ENCODE measurements around the gene TMEM231.
"Not testable (repeated sequence)": the region's sequence is repeated elsewhere in the genome, so short reads cannot be mapped to it uniquely, and the experiment has no call there.

TMEM231 gene, protein sequence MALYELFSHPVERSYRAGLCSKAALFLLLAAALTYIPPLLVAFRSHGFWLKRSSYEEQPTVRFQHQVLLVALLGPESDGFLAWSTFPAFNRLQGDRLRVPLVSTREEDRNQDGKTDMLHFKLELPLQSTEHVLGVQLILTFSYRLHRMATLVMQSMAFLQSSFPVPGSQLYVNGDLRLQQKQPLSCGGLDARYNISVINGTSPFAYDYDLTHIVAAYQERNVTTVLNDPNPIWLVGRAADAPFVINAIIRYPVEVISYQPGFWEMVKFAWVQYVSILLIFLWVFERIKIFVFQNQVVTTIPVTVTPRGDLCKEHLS

DNA sequence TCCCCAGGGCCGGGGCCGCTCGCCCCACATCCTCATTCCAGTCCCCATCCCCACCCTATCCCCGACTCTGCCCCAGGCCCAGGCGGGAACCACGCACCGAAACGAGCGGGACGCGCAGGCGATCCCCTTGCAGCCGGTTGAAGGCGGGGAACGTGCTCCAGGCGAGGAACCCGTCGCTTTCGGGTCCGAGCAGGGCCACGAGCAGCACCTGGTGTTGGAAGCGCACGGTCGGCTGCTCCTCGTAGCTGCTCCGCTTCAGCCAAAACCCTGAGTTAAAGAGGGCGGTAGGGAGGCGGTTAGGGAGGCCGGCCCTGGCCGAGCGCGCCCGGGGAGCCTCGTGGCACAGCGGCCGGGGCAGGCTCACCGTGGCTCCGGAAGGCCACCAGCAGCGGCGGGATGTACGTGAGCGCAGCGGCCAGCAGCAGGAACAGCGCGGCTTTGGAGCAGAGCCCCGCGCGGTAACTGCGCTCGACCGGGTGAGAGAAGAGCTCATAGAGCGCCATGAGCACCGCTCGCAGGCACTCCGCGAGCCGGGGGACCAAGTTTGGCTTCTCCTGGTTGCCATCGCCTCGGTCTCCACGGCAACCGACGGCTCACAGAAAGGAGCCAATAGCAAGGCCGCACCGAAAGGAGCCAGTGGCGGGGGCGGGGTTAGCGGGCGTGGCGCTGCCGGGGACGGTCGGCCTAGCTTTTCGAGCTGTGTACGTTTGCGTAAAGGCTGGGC is at the start of gene TMEM231:
Gene TMEM231 (minus strand): TSS at position 546 of the 724 bp plus-strand sequence. CDS start 43 bp downstream, at position 503.
- peak; percentile 86 for DNase-seq

DNA sequence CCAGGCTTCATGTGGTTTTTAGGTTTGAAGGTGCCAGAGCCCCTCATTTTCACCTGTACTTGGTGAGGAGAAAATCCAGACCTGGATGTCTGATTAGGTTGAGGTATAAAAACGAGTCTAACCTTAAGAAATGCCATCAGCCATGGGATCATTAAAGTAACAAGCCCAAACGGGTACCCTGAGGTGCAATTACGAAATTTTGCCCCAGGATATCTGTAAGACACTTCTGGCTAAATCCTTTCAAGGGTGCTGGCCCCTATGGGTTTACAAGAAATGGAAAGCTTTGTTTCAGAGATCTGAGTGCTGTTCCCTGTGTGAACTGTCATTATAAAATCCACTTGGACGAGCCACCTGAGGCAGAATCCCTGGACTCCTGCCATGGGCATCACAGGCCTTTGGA is 47.2 kb upstream of the TMEM231 start:
- no peak for DNase-seq

DNA sequence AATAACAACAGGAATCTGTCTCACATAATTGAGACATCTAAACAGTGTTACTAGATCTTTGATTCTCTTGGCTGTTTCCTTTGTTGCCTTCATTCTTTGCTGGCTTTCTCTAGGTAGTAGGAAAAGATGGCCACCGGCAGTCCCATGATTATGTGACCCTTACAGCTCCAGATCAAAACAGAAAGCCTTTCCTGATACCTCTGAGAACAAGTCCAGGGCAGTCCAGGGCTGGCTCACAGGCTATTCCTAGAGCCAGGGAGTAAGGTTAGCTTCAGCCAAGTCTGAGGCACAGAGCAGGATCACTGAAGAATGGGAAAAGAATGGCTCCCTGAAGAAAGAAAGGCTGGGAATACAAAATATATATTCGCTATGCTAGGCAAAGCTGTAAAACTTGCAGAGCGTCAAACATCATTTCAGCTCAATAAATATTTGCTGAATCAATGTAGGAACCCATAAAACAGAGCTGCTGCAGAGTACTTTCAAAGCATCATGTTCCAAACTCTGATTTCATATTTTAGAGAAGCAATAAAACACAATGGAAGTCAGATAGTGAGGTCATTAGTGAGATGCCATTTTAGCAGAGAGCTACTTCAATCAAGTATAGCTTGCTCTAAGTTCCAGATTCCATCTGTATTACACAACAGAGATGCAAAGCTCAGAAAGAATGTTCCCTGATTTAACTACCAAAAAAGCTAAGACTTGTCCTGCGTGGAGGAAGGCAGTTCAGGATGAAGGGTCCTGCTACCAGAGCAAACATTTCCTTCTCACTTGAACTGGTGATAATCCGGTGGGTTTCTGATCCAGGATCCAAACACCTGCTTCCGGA is 43.6 kb upstream of the TMEM231 start:
- DNase-seq, result no peak

DNA sequence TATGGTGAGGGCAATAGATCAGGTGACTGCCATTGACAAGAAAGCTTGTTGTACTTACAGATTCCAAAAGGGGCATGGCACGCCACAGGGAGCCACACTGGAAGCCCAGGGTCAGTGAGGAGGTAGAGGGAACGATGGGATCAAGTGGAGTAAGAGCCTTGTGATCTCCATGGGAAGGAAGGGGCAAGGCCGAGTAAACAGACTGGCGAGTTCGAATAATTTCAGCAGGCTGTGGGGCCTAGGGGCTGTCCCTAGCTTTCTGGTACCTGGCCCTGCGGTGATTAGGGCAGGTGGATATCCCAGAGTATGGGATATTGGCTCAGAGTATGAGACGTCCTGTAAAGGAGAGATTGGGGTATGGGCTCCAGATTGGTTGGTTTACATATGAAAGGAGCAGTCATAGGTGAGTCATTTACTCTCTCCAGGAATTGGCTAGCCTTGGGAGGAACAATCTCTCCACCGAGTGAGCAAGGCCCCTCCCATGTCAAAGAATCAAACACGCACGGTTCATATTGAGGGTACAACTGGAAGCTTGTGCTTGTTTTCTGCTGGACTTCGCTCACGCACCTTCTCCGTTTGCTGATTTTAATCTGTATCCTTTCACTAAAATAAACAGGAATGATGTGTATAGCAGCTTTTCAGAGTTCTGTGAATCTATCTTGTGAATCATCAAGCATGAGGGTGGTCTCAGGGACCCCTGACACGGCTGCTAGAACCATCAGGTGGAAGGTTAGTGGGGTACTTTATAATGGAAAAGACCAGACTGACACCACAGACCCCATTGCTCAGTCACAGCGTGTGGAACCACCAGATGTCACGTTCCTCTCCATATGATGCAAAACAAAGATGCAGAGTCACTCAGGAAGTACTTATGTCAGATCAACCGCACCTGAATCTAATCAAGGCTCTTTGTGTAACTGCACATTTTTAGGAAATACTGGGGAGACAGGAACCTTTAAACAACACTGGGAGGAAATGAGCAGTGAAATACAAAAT is 38.1 kb upstream of the TMEM231 start:
- DNase-seq, result peak; percentile 4

DNA sequence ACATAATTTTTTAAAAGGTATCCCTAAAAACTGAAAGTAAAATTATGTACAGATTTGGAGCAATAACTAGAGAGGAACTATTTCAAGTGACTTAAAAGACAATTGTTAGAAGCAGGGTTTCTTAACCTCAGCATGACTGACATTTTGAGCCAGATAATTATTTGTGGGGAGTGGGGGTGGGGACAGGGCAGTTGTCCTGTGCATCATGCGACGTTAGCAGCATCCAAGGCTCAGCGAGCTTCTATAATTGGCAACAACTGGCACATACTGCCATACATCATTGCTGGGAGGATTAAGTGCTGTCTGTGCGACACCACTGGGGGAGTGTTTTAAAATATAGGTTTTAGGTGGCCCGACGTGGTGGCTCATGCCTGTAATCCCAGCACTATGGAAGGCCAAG is 37.3 kb upstream of the TMEM231 start:
- DNase-seq, result no peak

DNA sequence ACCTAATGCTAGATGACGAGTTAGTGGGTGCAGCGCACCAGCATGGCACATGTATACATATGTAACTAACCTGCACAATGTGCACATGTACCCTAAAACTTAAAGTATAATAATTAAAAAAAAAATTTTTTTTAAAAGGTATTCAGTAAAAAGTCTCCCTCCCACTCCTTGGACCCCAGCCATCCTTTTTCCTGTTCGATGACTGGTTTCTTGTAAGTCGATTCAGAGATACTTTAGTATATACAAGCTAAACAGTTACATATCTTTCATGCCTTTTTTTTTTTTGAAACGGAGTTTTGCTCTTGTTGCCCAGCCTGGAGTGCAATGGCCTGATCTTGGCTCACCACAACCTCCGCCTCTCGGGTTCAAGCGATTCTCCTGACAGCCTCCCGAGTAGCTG is 35.9 kb upstream of the TMEM231 start:
- not testable (repeated sequence) for DNase-seq

DNA sequence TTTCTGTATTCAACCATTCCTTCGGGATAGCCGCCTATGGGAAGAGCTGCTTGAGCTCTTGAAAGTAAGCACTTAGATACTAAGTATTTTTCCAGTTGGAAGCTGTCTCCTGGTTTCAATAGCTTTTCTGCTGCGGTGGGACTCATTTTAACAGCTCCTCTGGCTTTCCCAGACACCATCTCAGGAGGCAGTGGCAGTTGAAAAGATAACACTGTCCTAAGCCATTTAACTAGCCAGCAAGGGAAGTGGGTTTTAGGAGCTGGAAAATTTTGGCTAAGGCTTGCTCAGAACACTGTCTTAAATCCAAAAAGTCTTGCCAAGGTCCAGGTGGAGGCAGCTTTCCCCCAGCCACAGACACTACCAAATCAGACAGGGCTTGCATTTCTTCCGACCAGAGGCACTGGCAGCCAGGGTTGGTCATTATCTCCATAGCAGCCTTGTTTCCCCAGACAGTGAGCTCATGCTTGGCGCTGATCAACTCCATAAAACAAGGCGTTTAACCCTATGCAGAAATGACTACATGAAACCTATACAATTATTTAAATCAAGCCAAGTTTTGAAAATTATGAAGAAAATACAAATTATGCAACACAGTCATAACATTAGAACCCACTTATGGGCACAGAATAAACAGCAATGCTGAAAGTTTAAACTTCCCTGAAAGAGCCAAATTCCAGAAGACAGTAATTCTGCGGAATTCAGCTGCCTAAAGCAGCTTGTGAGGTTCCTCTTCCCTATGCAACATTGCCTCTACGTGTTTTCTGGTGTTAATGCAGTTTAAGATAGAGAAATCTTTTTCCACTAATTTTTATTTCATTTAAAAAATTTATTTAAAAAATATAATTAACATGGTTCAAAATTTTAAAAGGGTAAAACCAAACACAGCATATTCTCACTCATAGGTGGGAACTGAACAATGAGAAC is 35.1 kb upstream of the TMEM231 start:
- no peak for DNase-seq

DNA sequence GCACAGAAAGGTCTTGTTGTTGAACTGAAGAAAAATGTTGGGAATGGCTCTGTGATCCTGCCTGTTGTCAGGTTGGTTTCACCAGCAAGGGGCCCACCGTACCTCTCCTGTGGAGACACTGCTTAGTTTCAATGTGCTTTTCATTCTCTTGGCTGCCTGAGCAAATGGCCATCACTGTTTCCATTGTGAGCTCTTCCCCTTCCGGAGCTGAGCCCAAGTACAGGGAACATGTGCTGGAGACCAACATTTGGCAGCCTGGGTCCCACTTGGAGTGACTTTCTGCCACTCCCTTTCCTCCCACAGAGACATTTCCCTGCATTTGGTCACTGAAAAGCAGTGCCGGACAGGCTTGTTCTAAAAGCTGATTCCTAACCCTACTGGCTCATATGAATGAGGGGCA is 33.3 kb upstream of the TMEM231 start:
- DNase-seq, result no peak

DNA sequence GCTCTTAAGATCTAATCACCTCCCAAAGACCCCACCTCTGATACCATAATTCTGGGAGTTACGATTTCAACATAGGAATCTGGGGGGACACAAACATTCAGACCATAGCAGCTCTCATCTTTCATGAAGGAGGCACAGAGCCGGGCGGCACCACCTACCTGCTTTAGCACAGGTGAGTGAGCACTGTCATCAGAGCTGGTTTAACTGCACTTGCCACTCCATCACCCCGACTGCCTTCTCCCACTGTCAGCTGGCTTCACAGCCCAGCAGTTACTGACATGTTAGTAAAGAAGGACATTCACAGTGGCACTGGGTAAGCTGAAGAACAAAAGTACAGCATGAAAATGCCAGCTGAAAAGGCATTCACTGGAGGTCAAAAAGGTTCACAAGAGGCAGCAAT is 32.7 kb upstream of the TMEM231 start:
- no peak for DNase-seq

DNA sequence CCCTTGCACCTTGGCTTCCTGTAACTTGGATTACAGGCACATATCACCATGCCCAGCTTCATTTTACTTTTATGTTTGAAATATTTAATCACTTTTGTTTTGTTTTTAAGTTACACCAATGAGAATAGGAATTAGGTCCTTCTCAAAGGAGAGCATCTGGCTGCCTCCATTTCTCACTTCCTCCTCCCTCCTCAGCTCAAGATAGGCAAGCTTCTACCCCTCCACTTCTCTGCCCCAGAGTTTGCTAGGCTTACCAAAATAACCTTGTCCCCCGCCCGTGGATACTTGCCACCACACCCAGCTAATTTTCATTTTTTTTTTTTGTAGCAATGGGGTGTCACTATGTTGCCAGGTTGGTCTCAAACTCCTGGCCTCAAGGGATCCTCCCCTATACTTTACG is 28.1 kb upstream of the TMEM231 start:
- DNase-seq, result no peak

DNA sequence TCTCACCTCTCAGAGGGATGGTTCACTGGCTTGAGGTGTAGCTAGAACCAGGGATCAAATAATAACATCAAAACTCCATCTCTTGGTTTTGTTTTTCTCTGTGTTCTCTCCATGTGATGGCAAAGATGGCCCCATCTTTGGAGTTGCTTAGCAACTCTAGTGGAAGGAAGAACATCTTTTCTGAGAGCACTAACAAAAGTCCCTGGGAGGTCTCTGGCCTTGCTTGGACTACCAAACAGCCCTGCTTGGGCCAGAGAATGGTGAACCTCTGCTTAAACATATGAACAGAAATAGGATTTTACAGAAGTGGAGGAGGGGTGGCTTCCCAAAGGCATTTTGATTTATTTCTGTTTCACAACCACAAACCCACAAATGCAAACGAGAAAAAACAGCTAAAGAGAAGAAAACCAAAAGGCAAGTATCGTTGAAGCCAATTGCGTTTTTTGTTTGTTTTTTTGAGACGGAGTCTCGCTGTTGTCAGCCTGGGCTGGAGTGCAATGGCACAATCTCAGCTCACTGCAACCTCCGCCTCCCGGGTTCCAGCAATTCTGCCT is 23.3 kb upstream of the TMEM231 start:
- no peak for DNase-seq

DNA sequence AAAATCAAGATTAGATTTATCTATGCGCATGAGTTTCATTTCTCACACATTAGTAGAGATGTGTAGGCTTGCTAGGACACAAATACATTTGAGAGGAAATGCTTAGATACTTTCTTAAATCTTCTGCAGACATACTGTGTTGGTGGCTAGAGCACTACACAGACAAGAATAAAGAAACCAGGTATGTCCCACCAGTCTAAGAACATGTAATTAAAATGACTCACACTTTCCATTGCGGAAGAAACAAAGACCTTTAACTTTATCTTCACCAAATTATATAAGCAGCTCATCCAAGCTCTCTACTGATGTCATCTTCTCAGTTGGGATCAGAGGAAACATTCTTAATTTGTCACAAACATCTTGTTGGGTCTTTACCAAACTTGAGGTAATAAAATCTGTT is 22.7 kb upstream of the TMEM231 start:
- no peak for DNase-seq

DNA sequence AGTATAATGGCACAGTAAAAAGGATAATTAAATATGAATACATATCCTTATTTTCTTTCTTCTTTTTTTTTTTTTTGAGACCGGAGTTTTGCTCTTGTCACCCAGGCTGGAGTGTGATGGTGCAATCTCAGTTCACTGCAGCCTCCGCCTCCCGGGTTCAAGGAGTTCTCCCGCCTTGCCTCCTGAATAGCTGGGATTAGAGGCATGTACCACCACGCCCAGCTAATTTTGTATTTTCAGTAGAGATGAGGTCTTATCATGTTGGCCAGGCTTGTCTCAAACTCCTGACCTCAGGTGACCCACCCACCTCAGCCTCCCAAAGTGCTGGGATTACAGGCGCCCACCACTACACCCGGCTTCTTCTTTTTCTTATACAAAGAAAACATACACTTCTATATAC is 22.2 kb upstream of the TMEM231 start:
- DNase-seq, result no peak

DNA sequence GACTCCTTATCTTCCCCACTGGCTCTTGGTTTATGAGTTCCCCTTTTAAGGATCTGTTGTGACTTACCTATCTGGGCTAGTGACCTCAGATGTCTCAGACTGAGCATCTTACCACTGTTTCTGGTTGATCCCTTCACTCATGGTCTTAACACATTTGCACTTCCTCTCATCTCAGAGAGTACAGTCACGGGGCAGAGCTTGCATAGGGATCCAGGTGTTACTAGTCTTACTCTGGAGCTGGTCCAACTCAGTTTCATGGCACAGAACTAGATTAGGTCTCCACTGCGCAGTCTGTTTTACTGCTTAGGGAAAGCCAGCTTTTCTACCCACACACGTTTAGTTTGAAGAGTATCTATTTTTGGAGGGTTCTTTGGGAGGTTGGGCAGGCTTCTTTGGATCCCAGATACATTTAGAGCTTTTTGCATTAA is 20.3 kb upstream of the TMEM231 start:
- no peak for DNase-seq

DNA sequence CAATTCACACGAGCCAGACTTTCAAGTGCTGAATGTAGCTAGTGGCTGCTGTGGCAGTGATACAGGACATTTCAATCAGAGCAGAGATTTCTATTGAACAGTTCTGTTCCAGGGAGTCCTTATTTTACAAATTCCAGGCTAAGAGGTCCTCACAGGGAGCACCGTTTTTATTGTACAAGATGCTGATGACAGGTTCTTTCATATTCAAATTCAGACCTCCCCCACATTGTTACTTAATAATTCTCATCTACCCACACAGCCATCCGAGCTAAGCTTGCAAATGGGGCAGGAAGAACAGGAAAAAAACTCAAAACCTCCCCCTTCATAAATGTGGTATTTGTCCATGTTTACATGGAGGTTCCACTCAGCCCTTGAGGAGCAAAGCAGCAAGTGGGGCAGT is 19.9 kb upstream of the TMEM231 start:
- DNase-seq, result no peak

DNA sequence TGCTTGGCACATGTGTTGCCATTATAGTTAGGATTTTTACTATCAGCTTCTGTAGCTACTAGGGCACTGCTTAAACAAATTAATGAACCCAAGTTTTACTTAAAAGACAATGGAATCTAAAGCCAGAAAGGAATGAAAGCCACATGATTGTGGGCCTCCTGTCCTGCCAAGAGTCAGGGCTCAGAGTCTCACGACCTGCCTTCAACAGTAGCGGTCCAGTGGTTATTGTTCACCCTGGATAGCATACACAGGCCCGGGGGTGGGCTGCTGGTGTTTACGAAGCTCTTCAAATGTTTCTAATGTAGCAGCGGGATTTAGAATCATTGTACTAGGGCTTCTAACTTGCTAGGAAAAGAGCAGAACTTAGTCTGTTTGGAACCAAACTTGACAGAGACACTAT is 17.9 kb upstream of the TMEM231 start:
- no peak for DNase-seq

DNA sequence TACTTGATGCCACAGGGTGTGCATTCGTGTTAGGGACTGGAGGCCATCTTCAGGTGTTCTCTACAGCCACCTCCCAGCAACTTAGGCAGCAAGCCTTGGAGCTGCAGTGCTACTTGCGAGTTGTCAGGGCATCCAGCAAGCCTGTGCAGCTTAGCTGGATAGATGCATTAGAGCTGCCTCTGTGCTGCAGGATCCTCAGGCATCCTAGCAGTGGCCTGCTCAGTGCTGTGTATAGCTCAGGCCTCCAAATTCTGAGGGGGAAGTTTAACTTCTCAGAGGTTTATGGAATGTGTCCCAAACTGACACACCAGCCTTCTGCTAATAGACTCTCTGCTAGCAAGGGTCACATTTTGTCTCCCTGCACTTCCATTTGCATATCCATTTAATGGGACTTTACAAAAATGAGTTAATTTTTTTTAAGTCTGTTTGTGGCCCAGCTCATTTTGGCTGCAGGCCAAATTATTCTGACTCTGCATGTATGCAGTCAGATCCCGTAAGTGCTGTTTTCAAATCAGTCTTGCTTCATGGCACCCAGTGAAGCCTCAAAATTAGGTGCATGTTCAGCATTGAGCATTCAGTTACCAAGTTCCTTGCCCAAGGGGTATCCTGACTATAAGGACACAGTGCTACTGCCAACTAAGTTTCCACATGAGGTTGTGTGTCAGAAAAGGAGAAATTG is 17.0 kb upstream of the TMEM231 start:
- no peak for DNase-seq

DNA sequence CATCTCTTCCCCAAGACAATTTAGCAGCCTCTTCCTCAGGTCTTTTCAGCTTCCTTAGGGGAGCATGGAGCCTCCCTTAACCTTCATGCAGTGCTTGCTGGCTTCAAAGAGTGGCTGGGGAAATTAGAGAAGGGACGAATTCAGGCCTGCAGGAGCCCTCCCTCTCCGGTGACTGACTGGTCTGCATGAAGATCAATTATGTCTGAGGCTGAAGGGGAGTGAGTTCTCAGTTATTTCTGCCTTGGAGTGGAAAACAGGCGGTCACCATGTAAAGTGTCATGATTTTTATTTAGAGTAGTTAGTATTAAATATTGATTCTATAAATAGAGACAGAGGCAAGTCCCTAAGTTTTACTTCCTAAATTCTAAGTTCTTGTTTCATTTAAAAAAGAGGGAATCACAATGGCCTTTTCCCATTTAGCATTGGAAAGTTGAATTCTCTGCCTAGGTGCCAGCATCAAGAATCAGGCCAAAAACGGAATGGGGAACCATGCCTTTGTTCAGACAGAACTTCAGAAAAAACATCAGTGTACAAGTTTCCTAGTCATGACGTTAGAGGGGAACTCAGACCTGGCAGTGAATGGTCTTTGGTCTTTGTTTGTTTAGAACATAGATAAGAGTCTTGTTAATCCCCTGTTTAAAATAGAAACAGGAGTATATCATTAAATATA is 14.5 kb upstream of the TMEM231 start:
- DNase-seq, result no peak

DNA sequence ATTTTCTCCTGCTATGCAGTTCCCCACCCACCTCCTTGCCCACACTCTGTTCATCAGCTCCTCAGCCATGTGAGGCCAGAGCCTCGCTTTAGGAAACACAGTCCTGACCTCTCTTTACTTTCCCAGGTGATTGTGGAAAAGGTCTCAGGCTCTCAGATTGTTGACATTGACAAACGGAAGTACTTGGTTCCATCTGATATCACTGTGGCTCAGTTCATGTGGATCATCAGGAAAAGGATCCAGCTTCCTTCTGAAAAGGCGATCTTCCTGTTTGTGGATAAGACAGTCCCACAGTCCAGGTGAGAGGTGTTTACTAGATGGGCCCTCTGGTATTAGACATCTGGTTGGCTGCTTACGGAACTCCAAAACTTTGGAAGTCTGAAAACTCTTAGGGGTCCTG is 11.9 kb upstream of the TMEM231 start:
- DNase-seq, result no peak

DNA sequence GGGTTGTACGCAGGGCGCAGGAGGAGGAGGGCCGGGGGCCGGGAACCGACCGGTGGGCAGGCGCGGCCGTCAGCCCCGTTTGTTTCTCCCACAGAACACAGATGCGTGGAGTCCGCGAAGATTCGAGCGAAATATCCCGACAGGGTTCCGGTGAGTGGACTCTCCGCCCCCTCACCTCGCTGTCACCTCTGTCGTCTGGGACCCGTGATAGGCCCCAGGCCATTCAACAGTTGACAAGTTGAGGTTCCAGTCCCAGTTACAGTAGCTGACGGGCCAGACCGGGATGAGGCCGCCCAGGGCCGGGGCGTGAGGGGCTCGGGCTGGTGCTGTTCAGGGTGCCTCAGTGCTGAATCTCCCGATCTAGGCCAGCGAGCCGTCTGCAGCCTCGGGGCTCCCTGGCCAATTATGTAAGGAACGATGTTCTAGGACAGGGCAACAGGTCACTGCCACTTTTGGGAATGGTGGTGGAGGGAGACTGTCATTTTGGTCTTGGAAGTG is 10.8 kb upstream of the TMEM231 start:
- DNase-seq, result no peak
